GM19193 (cell line): ENCODE data around the gene CDK5.

Source experiments
- POLR2A ChIP-seq: IDR thresholded peaks from 4 replicates; pipeline ENCODE4 v1.6.1; 2011; ENCODE audit not compliant: insufficient read depth, insufficient read length; ENCODE audit errors: extremely low read depth

The CDK5 gene

DNA sequence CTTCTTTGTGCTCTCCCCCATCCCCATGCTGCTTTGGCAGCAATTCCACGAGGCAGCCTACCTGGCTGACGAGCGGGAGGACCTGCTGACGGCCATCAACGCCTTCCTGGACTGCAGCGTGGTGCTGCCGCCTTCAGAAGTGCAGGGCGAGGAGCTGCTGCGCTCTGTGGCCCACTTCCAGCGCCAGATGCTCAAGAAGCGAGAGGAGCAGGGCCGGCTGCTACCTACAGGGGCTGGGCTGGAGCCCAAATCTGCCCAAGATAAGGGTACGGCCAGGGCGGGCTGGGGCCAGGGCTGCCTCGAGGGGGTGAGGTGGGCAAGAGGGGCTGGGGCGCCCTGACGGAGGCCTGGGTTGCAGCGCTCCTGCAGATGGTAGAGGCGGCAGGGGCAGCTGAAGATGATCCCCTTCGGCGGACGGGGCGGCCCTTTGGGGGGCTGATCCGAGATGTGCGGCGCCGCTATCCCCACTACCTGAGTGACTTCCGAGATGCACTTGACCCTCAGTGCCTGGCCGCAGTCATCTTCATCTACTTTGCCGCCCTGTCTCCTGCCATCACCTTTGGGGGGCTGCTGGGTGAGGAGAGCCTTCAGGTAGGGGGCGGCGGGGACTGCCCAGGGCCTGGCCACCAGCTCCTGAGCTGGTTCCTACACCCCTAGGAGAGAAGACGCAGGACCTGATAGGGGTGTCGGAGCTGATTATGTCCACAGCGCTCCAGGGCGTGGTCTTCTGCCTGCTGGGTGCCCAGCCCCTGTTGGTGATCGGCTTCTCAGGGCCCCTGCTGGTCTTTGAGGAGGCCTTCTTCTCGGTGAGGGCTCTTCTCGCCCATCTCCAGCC is 13.6 kb upstream of the CDK5 start:
- no peak for TF ChIP-seq POLR2A

- no peak for TF ChIP-seq POLR2A
These were observed 12.9 kb upstream of the CDK5 start for GRCh38 chr7:151070574-151070960.

DNA sequence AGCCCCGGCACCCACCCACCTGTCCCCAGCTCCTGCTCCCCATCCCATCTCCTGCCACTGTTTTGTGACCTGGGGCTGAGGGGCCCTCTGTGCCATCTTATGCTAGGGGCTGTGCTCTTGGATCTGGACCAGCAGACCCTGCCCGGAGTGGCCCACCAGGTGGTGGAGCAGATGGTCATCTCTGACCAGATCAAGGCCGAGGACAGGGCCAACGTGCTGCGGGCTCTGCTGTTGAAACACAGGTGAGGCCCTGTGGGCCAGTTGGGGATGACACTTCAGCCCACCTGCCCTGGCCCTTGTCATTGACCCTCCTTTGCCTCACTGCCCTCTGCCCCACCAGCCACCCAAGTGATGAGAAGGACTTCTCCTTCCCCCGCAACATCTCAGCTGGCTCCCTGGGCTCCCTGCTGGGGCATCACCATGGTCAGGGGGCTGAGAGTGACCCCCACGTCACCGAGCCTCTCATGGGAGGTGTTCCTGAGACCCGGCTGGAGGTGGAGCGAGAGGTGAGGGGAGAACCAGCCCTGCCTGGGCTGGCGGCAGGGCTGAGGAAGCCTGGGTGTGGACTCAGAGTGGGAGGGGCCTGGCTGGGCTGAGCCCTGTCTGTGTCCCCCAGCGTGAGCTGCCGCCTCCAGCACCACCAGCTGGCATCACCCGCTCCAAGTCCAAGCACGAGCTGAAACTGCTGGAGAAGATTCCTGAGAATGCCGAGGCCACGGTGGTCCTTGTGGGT is 12.3 kb upstream of the CDK5 start:
- TF ChIP-seq POLR2A: no peak

- no peak for TF ChIP-seq POLR2A
These were observed 10.5 kb upstream of the CDK5 start for GRCh38 chr7:151068069-151068773.

DNA sequence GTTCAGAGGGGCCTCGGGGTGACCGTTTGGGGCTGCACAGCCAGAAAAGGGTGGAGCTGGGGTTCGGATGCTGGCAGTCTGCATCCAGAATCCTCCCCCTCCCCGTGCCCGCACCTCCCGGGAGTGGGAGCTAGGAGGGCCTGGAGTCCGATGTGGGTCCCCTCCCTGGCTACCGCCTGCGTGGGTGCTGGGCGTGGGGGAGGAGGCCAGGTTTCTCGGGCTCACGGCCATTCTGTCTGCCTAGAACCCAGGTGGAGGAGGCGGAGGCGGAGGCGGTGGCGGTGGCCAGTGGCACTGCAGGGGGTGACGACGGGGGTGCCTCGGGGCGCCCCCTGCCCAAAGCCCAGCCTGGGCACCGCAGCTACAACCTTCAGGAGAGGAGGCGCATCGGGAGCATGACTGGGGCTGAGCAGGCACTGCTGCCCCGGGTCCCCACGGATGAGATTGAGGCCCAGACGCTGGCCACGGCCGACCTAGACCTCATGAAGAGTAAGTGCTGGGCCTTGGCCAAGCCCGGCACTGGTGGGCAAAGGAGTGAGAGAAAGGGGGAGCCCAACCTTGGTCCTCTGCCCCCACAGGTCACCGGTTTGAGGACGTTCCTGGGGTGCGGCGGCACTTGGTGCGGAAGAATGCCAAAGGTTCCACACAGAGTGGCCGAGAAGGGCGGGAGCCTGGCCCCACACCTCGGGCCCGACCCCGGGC is 8.7 kb upstream of the CDK5 start:
- no peak for TF ChIP-seq POLR2A

DNA sequence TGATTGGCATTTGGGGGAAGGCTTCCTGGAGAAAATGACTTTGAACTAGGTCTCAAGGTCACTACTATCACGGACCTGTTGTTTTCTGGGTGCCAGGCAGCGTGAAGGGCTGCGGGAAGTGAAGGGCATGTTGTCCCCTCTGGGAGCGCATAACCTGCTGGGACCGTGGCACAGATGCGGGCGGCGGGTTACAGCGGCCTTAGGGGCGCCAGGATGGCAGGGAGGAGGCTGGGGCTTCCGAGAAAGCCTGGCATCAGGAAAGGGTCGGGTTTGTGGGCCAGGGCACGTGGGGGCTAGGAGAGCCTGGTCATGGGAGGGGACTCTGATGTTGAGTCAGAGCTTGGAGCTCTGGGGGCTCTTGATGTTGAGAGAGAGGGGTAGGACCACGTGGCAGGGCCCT is 7.8 kb upstream of the CDK5 start:
- TF ChIP-seq POLR2A: no peak

DNA sequence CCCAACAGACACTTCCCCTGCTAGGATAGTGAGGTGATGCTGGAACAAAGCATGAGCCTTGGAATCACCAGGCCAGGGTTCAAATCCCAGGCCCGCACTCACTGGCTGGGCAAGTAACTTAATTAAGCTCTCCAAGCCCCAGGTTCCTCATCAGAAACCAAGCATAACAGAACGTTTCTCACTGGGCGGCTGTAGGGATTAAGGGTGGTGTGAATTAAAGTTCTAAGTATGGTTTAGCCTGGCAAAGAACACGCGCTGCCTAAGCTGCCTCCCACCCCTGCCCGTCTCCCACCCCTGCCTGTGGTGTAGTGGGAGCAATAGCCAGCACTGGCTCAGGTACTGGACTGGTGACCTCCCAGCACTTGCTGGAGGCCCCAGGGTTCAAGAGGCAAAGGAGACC is 7.3 kb upstream of the CDK5 start:
- no peak for TF ChIP-seq POLR2A

DNA sequence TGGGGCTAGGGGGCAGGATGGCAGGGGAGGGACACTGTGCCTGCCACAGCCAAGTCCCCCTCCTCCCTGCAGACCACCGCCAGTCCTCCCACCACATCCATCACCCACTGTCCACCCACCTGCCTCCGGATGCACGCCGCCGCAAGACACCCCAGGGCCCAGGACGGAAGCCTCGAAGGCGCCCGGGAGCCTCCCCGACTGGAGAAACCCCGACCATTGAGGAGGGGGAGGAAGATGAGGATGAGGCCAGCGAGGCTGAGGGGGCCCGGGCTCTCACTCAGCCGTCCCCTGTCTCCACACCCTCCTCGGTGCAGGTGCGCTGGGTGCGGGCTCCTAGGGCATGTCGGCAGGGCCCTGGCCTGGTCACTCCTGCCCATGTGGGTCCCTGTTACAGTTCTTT is 6.8 kb upstream of the CDK5 start:
- no peak for TF ChIP-seq POLR2A

DNA sequence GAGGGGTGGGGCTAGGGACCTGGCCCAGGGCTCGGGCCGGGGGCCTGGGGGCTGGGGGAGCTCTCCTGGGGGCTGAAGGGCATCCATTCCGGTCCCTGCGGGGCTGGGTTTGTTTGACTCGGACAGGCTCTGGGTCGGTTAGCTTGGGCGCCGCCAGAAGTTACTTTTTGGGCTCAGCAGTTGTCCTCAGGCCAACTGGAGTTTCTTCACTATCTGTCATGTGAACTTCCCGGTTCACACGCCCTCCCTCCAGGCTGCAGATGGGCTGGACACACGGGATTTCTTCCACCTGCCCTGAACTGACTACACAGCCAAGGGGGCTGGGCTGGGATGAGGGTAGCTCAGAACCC is 5.5 kb upstream of the CDK5 start:
- no peak for TF ChIP-seq POLR2A

DNA sequence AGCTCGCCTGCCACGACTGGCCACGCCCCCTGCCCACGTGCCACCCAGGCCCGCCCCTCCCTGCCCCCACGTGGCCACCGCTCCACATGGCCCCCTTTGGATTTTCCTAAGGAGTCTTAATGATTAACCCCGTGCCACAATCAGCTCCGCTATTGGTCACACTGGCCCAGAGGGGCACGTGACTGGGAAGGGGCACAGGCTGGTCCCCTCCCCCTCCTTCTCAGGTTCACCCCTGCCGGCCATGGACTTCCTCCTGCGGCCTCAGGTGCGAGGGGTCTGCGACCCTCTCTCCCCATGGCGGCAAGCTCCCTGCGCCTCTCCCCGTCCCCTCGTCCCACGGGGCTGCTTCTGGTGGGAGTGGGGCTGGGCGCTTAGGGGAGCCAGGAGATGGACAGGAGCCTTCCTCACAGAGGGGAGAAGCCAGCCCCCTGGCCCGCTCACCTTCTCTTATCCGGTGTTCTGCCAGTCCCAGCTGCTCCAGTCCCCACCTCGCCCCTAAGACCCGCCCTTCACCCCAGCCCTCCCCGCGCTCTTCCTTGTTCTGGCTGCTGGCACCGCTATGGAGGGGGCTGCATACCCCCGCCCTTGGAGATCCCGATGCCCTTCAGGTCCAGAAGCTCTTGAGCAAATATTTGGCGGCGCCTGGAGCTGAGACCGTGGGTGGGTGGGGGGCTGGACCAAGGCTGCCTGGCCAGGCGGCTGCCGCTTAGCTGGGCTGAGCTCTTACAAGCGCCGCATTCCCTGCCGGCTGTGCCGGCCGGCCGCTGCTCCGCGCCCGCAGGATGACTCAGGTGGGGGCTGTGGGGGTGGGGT is 4.9 kb upstream of the CDK5 start:
- TF ChIP-seq POLR2A: no peak

GRCh38 chr7:151062111-151062398 is 4.4 kb upstream of the CDK5 start:
- TF ChIP-seq POLR2A: no peak

DNA sequence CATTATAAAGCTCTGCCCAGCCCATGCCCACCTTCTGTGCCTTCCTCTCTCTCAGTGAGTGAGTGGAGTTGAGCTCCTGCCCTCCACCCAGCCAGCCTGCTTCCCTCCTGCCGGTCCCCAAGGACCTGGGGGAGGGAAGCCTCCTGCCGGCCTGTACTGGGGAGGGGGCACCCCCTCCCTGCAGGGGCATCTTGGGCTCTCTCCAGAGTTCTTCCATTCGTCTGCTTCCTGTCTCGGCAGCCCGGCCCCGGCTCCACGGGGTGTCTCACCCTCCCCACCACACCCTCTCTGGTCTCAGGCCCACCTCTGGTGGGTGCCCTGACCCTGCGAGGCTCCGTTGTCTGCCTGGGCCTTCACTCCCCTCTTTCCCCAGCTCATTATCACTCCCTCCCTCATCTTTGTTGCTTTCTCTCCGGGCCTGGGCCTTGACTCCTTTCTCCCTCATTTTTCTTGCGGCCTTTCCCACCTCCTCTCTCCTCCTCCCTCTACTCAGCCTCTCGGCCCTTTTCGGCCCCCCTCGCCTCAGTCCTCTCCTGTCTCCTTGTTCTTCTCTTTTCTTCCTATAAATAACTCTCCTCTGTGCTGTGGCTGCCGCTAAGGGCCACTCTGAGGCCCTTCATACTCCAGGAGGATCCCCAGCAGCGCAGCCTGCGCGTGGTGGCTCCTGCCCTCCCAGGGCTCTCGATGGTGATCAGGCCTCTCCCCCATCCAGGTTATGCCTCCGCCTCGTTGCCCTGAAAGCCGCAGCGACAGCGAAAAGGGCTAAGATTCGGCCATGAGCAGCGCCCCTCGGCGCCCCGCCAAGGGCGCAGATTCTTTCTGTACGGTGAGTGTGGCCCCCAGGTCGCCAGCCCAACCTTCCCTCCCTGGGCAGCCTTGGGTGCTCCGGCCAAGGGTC is 3.8 kb upstream of the CDK5 start:
- TF ChIP-seq POLR2A: no peak

DNA sequence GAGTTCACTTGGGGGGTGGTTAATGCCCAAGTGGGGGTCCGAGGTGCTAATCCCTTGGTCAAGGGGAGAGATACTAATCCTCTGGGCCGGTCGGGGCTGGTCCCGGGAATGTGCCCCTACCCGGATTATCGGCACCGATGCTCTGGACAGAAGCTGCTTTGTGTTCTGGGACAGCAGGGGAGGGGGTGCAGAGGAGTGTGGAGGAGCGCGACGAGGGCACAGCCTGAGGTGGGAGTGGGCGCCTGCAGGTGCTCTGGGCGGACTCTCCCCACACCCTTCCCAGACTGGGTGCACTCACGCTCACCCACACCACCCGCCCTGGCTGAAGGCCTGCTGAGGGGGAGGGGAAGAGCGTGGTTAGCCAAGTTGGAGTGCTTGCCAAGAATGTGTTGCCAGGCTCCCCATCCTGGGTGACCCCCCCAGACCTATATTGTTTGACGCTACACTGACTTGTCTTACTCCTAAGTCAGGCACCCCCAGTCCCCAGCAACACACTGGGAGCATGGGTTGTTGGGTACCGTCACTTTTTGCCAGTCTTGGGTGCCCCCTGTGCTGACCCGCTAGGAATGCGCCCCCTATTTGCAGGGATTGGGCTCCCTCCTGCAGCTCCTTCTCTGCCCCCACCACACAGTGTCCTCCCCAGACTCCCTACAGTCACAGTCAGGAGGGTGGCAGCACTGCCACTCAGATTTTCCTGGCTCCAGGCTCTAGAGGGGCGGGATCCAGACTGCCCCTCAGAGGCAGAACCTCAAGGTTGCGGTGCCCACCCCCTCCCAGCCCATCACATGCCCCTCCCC is 2.9 kb upstream of the CDK5 start:
- TF ChIP-seq POLR2A: no peak
